PFSK-1 (cell line): Measurements from ENCODE around the gene DKC1.

Source experiments
- POLR2AphosphoS5 ChIP-seq: IDR thresholded peaks from 2 replicates; pipeline ENCODE4 v1.6.1; 2012; ENCODE audit warnings: low read depth, mild to moderate bottlenecking, control low read depth, low read length, moderate library complexity
- SIN3A ChIP-seq: IDR thresholded peaks from 2 replicates; pipeline ENCODE4 v1.6.1; 2012; ENCODE audit warnings: mild to moderate bottlenecking, low read length, moderate library complexity, borderline replicate concordance; ENCODE audit not compliant: insufficient read depth
- TAF1 ChIP-seq: IDR thresholded peaks from 2 replicates; pipeline ENCODE4 v1.6.1; 2012; ENCODE audit warnings: low read length, control low read depth, borderline replicate concordance; ENCODE audit not compliant: insufficient read depth
- TF ChIP-seq, protein P1 (sequence below), 2 experiments: IDR thresholded peaks; 2 replicates each; pipeline versions ENCODE4 v1.6.1 to v1.8.0; 2011 to 2012; ENCODE audit warnings: low read depth in 2 of 2, low read length in 2 of 2, control low read depth in 1 of 2, inconsistent platforms in 1 of 2, mild to moderate bottlenecking in 1 of 2, moderate library complexity in 1 of 2; ENCODE audit not compliant: insufficient read depth in 1 of 2

- TF ChIP-seq POLR2AphosphoS5 (no peak), SIN3A (no peak), TAF1 (no peak)
- TF ChIP-seq, protein P1, sequence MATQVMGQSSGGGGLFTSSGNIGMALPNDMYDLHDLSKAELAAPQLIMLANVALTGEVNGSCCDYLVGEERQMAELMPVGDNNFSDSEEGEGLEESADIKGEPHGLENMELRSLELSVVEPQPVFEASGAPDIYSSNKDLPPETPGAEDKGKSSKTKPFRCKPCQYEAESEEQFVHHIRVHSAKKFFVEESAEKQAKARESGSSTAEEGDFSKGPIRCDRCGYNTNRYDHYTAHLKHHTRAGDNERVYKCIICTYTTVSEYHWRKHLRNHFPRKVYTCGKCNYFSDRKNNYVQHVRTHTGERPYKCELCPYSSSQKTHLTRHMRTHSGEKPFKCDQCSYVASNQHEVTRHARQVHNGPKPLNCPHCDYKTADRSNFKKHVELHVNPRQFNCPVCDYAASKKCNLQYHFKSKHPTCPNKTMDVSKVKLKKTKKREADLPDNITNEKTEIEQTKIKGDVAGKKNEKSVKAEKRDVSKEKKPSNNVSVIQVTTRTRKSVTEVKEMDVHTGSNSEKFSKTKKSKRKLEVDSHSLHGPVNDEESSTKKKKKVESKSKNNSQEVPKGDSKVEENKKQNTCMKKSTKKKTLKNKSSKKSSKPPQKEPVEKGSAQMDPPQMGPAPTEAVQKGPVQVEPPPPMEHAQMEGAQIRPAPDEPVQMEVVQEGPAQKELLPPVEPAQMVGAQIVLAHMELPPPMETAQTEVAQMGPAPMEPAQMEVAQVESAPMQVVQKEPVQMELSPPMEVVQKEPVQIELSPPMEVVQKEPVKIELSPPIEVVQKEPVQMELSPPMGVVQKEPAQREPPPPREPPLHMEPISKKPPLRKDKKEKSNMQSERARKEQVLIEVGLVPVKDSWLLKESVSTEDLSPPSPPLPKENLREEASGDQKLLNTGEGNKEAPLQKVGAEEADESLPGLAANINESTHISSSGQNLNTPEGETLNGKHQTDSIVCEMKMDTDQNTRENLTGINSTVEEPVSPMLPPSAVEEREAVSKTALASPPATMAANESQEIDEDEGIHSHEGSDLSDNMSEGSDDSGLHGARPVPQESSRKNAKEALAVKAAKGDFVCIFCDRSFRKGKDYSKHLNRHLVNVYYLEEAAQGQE (IDR thresholded peaks at IDR 0.05; ENCODE audit: insufficient read depth in 1 of 2, low read depth in 2 of 2, low read length in 2 of 2) = no peak
Measured at GRCh38 chrX:154784149-154784995, 21.7 kb downstream of the DKC1 start.
